ENCODE data around the gene RTL10. TPM values are rescaled to one million over a fixed set of nuclear protein-coding genes. Genes with fewer than 3 reads are reported as not detected.

The RTL10 gene
- total RNA-seq, 6 experiments from 2014 or later = 6.4 to 9.1 (median 6.6) TPM

DNA sequence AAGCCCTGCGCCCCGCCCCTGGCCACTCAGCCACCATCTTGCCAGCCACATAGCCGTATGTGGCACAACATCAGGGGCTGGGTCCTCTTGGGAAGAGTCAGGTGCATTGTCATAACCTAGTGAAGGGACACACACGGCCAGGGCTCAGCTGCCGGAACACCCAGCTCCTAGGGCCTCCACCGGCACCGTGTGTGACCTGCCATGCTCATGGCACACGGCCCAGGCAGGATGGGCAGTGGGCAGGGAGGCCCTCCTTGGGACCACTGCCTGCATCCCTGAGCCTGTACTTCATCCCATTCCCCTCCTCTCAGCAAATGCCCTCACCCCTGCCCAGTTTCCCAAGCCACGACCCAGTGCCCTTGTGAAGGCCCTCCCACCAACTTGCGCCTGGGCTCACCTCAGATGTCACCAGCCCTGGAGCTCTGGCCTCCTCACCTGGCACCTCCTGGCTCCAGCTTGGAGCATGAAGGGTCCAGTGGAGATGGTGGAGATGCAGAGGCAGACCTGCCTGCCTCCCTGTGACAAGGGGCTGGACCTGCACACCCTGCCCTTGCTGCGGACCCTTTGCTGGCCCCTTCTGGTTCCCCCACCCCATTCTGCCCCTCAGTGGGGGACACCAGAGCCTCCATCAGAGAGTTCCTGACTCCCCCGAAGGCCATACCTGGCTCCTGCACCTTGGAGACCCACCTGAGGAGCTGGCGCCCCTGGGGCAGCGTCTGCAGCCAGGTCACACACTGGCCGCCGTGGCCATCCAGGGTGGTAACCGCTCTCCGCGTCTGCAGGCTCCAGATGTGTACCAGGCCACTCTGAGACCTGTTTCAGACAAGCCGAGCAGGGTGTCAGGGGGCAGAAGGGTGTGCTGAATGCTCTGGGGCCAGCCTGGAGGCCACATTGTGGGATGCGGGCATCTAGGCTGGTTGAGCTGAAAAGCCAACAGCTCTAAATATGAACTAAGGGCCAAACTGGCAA, 34.5 kb downstream of the RTL10 start:
- no peaks in the 10 kb centered on the region for H3K27me3 ChIP-seq
- 95% methylated on average over 4 of the region's 21 CpGs for WGBS (ENCODE audit: insufficient coverage, low coverage, low lambda C conversion rate, missing lambda C conversion rate)
- ATAC-seq = no peak
- DNase-seq = peak in 1 of 3 donors; percentile 14
- no peaks in the 10 kb centered on the region for H3K36me3 ChIP-seq
- TF ChIP-seq POLR2A (IDR thresholded peaks at IDR 0.05) = no peak
- TF ChIP-seq, protein P1, sequence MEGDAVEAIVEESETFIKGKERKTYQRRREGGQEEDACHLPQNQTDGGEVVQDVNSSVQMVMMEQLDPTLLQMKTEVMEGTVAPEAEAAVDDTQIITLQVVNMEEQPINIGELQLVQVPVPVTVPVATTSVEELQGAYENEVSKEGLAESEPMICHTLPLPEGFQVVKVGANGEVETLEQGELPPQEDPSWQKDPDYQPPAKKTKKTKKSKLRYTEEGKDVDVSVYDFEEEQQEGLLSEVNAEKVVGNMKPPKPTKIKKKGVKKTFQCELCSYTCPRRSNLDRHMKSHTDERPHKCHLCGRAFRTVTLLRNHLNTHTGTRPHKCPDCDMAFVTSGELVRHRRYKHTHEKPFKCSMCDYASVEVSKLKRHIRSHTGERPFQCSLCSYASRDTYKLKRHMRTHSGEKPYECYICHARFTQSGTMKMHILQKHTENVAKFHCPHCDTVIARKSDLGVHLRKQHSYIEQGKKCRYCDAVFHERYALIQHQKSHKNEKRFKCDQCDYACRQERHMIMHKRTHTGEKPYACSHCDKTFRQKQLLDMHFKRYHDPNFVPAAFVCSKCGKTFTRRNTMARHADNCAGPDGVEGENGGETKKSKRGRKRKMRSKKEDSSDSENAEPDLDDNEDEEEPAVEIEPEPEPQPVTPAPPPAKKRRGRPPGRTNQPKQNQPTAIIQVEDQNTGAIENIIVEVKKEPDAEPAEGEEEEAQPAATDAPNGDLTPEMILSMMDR (IDR thresholded peaks at IDR 0.05) = no peak
- H3K4me3 ChIP-seq = no peak overlapping the region
- no peaks in the 10 kb centered on the region for H3K9me3 ChIP-seq
- H3K4me1 ChIP-seq = peaks cover 0 to 25% (median 10%) of the 10 kb centered on the region in 4 donors
- no peak overlapping the region for H3K27ac ChIP-seq
- intact Hi-C loops (cut with DNase I) = no loop called here

DNA sequence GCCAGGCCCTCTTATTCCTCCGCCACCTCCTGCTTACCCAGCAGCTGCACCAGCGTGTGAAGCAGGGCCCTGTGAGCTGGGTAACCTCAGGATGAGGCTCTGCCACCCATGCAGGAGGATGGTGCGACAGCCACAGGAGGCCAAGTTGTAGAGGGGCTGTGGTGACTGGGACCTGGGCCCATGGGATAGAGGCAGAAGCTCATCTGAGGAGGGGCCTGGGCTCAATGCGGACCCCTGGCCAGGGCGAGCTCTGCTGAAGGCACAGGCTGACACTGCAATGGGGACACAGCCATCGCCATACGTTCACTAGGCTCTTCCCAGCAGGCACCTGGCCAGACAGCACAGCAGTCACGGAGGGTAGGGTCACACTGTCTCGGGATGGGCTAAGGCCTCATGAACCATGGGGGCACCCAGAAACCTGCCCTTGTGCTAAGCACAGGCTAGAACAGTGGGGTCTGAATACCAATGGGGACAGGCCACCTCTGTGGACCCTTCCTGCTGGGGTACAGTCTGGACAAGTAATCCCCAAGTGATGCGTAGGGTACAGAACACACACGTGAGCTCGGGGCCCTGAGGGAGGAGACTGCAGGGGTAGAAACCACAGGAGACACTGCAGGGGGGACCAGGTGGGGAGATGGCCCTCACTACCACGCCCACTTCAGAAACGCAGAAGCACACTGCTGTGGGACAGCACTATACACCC, 35.3 kb downstream of the RTL10 start:
- Histone ChIP-seq H3K4me1 (peaks cover 0 to 20% (median 7%) of the 10 kb centered on the region in 4 donors), H3K36me3 (no peaks in the 10 kb centered on the region), H3K4me3 (no peak overlapping the region), H3K27me3 (no peaks in the 10 kb centered on the region), H3K9me3 (no peaks in the 10 kb centered on the region), H3K27ac (no peak overlapping the region)
- DNase-seq (peak in 1 of 3 donors; percentile 14), ATAC-seq (no peak)
- intact Hi-C loops (cut with DNase I) = no loop called here
- TF ChIP-seq, protein P1 (IDR thresholded peaks at IDR 0.05) = no peak
- TF ChIP-seq POLR2A (IDR thresholded peaks at IDR 0.05) = no peak
- WGBS (ENCODE audit: insufficient coverage, low coverage, low lambda C conversion rate, missing lambda C conversion rate) = 87% methylated on average over 3 of the region's 14 CpGs

DNA sequence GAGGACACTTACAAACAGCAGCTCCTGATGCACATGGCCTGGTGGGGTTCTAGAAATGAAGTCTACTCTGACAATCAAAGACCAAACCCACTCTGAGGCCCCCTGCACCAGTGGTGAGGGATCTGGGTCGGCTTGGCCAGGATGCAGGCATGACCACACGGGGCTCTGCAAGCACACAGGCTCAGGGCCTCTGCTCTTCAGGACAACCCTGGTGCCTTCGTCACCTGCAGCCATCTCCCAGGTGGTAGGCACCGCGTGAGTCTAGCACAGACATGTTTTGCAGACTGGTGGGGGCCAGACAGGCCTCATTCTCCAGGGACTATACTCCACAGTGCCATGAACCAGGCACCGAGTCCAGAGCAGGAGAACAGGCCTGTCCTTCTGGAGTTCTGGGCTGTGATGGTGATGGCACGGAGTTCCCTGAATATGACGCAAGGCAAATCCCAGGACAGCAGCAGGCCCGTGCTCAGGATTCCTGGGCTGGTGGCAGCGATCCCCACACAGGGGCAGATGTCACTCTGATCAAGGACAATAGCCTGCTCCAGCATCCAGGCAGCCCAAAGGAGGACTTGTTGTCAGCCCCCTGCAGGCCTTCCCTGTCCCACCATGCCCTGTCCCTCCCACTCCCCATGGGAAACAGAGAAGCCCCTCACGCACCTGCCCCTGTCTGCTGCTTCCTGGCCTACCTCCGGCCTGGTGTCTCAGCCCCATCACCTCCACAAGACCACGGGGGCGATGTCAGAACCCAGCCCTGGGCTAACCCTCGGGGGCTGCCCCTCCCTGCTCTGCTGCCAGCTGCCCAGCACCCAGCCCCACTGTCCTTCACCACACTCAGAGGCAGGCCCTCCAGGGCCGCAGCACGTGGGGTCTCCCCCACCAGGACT, 36.1 kb downstream of the RTL10 start:
- 100% methylated on average over 3 of the region's 17 CpGs for WGBS (ENCODE audit: insufficient coverage, low coverage, low lambda C conversion rate, missing lambda C conversion rate)
- ATAC-seq = no peak
- TF ChIP-seq, protein P1 (IDR thresholded peaks at IDR 0.05) = no peak
- TF ChIP-seq POLR2A (IDR thresholded peaks at IDR 0.05) = no peak
- Histone ChIP-seq H3K36me3 (no peaks in the 10 kb centered on the region), H3K4me3 (no peak overlapping the region), H3K27ac (no peak overlapping the region), H3K9me3 (no peaks in the 10 kb centered on the region), H3K27me3 (no peaks in the 10 kb centered on the region), H3K4me1 (peaks cover 0 to 13% (median 4%) of the 10 kb centered on the region in 4 donors)
- peak in 1 of 3 donors; percentile 6 for DNase-seq
- intact Hi-C loops (cut with DNase I) = no loop called here
